BJ (cell line): ENCODE data around the gene CTNNAL1. TPM values are rescaled to one million over a fixed set of nuclear protein-coding genes. Genes with fewer than 3 reads are reported as not detected.
"Not testable (repeated sequence)": the region's sequence is repeated elsewhere in the genome, so short reads cannot be mapped to it uniquely, and the experiment has no call there.

Experiments used
- CTCF ChIA-PET: fragments of 350-600 bp; formaldehyde crosslinking; extraction: SDS; loops from one replicate; lab custom pipeline; 2021; ENCODE audit warnings: antibody characterized with exemption, inconsistent platforms; lab: Yijun Ruan, JAX
- POLR2A ChIA-PET: fragments of 300-600 bp; sonication (Branson Sonifier 250); formaldehyde crosslinking; extraction: SDS; loops from one replicate; lab custom pipeline; 2021; ENCODE audit warnings: antibody characterized with exemption; lab: Charles Lee
- DNase-seq: peaks from one replicate; pipeline ENCODE4 v3.0.0-alpha.2; 2011; ENCODE audit warnings: low read depth
- H3K27me3 ChIP-seq: 2 replicates; pipeline ENCODE4 v1.6.0; 2011; ENCODE audit warnings: low read length; ENCODE audit not compliant: control insufficient read depth, insufficient read depth
- H3K36me3 ChIP-seq: 2 replicates; pipeline ENCODE4 v1.5.1; 2011; ENCODE audit warnings: low read length; ENCODE audit not compliant: control insufficient read depth, insufficient read depth
- H3K4me3 ChIP-seq: 2 replicates; pipeline ENCODE4 v1.5.1; 2011; ENCODE audit warnings: low read depth, mild to moderate bottlenecking, control low read depth, low read length
- CTCF ChIP-seq: IDR thresholded peaks from 2 replicates; pipeline ENCODE4 v1.5.1; 2011; ENCODE audit warnings: low read depth, mild to moderate bottlenecking, control low read depth, inconsistent platforms, low read length, moderate library complexity; ENCODE audit not compliant: insufficient read depth
- polyA minus RNA-seq: library from RNA; depleted of rRNA, polyadenylated mRNA; stranded (reverse); fragments of >200 nt; gene quantifications from 2 replicates; pipeline ENCODE4 v1.2.3, GENCODE V29; 2011; rRNA and poly(A)+ RNA removed
- polyA plus RNA-seq: library from polyadenylated mRNA; depleted of rRNA; stranded (reverse); fragments of >200 nt; gene quantifications from 2 replicates; pipeline ENCODE4 v1.2.3, GENCODE V29; 2011; rRNA removed

Gene CTNNAL1
- polyA plus RNA-seq = 32.6 and 70.9 TPM in 2 replicates
- 10.9 and 11.5 TPM in 2 replicates for polyA minus RNA-seq

GRCh38 chr9:109012876-109013678 is at the start of gene CTNNAL1:
CTNNAL1 (minus strand) TSS chr9:109013499; CDS start chr9:109013442, 57 bp downstream.
- POLR2A ChIA-PET = interaction anchor here (0.6 to 0.7 kb wide), 3 partner anchors 13 to 79 kb away, joined by 3 read pairs; partner anchors contain the start of gene ABITRAM
- Histone ChIP-seq H3K27me3 (no peaks in the 10 kb centered on the region), H3K36me3 (no peaks in the 10 kb centered on the region), H3K4me3 (peak within 1 kb of the TSS; percentile 74)
- no peak for TF ChIP-seq CTCF
- DNase-seq = peak; percentile 40
- CTCF ChIA-PET = interaction anchor here (0.6 to 1.5 kb wide), 3 partner anchors 63 to 340 kb away, joined by 3 to 4 read pairs (median 3); partner anchors contain the start of gene TMEM245

- POLR2A ChIA-PET = no interaction called here
- no peak for DNase-seq
- Histone ChIP-seq H3K36me3 (peaks cover 7% of the 10 kb centered on the region), H3K27me3 (no peaks in the 10 kb centered on the region), H3K4me3 (no peak overlapping the region)
- no peak for TF ChIP-seq CTCF
- CTCF ChIA-PET = no interaction called here
These were observed 49.2 kb upstream of the CTNNAL1 start for GRCh38 chr9:109062543-109062942.

- POLR2A ChIA-PET = no interaction called here
- DNase-seq = no peak
- no peak for TF ChIP-seq CTCF
- no peak overlapping the region for H3K4me3 ChIP-seq
- CTCF ChIA-PET = interaction anchor here (1.1 to 1.4 kb wide), 2 partner anchors 9 to 11 kb away, joined by 3 to 4 read pairs; no protein-coding TSS in a partner anchor
- H3K36me3 ChIP-seq = peaks cover 7% of the 10 kb centered on the region
- no peaks in the 10 kb centered on the region for H3K27me3 ChIP-seq
These were observed 46.9 kb upstream of the CTNNAL1 start for GRCh38 chr9:109060191-109060590.

- H3K4me3 ChIP-seq, H3K36me3 ChIP-seq, POLR2A ChIA-PET, CTCF ChIA-PET, H3K27me3 ChIP-seq, DNase-seq: not testable (repeated sequence)
These were observed 39.8 kb upstream of the CTNNAL1 start for GRCh38 chr9:109053121-109053520.

GRCh38 chr9:109052416-109052815 is 39.1 kb upstream of the CTNNAL1 start:
- Histone ChIP-seq H3K4me3 (no peak overlapping the region), H3K36me3 (peaks cover 9% of the 10 kb centered on the region), H3K27me3 (no peaks in the 10 kb centered on the region)
- POLR2A ChIA-PET = interaction anchor here (0.6 to 0.9 kb wide), 2 partner anchors 16 to 35 kb away, joined by 3 to 4 read pairs; no protein-coding TSS in a partner anchor
- CTCF ChIA-PET = interaction anchor here (0.7 to 1.5 kb wide), 2 partner anchors 19 to 35 kb away, joined by 3 read pairs; no protein-coding TSS in a partner anchor
- TF ChIP-seq CTCF = no peak
- DNase-seq = peak; percentile 72
